Hepatocyte (in vitro differentiated cells): ENCODE results near the gene C19orf53. TPM values are rescaled to one million over a fixed set of nuclear protein-coding genes. Genes with fewer than 3 reads are reported as not detected.

Source experiments
- DNase-seq: peaks from one replicate; pipeline ENCODE4 v3.0.0-alpha.2; 2016; ENCODE audit warnings: low spot score
- H2AFZ ChIP-seq: fragments of 200-600 bp; sonication (generic); 2 replicates; pipeline ENCODE4 v1.6.0; 2016; ENCODE audit warnings: antibody characterized with exemption, mild to moderate bottlenecking
- H3K27ac ChIP-seq: fragments of 200-600 bp; sonication (generic); 2 replicates; pipeline ENCODE4 v1.5.1; 2016; ENCODE audit warnings: mild to moderate bottlenecking
- H3K27me3 ChIP-seq: fragments of 200-600 bp; sonication (generic); 2 replicates; pipeline ENCODE4 v1.6.1; 2016
- H3K36me3 ChIP-seq: fragments of 200-600 bp; sonication (generic); replicated peaks from 2 replicates; pipeline ENCODE4 v1.5.1; 2016; ENCODE audit warnings: low read depth; ENCODE audit not compliant: insufficient read depth
- H3K4me1 ChIP-seq: fragments of 200-600 bp; sonication (generic); 2 replicates; pipeline ENCODE4 v1.5.1; 2016; ENCODE audit warnings: mild to moderate bottlenecking, moderate library complexity; ENCODE audit not compliant: insufficient read depth
- H3K4me2 ChIP-seq: fragments of 200-600 bp; sonication (generic); 2 replicates; pipeline ENCODE4 v1.6.0; 2016
- H3K4me3 ChIP-seq: fragments of 200-600 bp; sonication (generic); 2 replicates; pipeline ENCODE4 v1.5.1; 2016; ENCODE audit warnings: mild to moderate bottlenecking
- H3K79me2 ChIP-seq: fragments of 200-600 bp; sonication (generic); 2 replicates; pipeline ENCODE4 v1.6.0; 2017; ENCODE audit warnings: mild to moderate bottlenecking
- H3K9me2 ChIP-seq: fragments of 200-600 bp; sonication (generic); replicated peaks from 2 replicates; pipeline ENCODE4 v1.6.0; 2017; ENCODE audit warnings: mild to moderate bottlenecking; ENCODE audit not compliant: insufficient read depth
- H3K9me3 ChIP-seq: fragments of 200-600 bp; sonication (generic); 2 replicates; pipeline ENCODE4 v1.5.1; 2016; ENCODE audit warnings: low read depth, mild to moderate bottlenecking
- H4K20me1 ChIP-seq: fragments of 200-600 bp; sonication (generic); 2 replicates; pipeline ENCODE4 v1.6.0; 2016; ENCODE audit warnings: mild to moderate bottlenecking; ENCODE audit not compliant: insufficient read depth, poor library complexity, severe bottlenecking
- EZH2 ChIP-seq: fragments of 200-600 bp; sonication (generic); IDR thresholded peaks from 2 replicates; pipeline ENCODE4 v1.6.1; 2016; ENCODE audit warnings: antibody characterized with exemption, mild to moderate bottlenecking, borderline replicate concordance
- EZH2phosphoT487 ChIP-seq: fragments of 200-600 bp; sonication (generic); IDR thresholded peaks from one replicate; pipeline ENCODE4 v1.6.1; 2018; ENCODE audit warnings: antibody characterized with exemption, mild to moderate bottlenecking, low read depth, moderate library complexity; ENCODE audit not compliant: unreplicated experiment, severe bottlenecking
- WGBS: methylation state at CpG from one replicate; pipeline ENCODE4 v1.1.6; 2016; ENCODE audit warnings: low lambda C conversion rate; ENCODE audit errors: missing lambda C conversion rate; 5-methylcytosine and 5-hydroxymethylcytosine counted together
- polyA plus RNA-seq: library from polyadenylated mRNA; unstranded; fragments of >200 nt; fragmentation: Nextera tagmentation; extraction: Ambion mirVana; gene quantifications from 2 replicates; pipeline ENCODE4 v1.2.1, GENCODE V29; 2016
- total RNA-seq: library from RNA; depleted of rRNA; stranded (reverse); fragments of >200 nt; gene quantifications from 2 replicates; pipeline ENCODE4 v1.2.3, GENCODE V29; 2014
- TF ChIP-seq, protein P1 (sequence below): fragments of 200-600 bp; sonication (generic); IDR thresholded peaks from 2 replicates; pipeline ENCODE4 v1.5.1; 2016; ENCODE audit warnings: antibody characterized with exemption, mild to moderate bottlenecking; ENCODE audit not compliant: poor library complexity

C19orf53 gene
- total and polyA plus RNA-seq, 2 experiments from 2014 or later: 89.2 to 220 TPM

DNA sequence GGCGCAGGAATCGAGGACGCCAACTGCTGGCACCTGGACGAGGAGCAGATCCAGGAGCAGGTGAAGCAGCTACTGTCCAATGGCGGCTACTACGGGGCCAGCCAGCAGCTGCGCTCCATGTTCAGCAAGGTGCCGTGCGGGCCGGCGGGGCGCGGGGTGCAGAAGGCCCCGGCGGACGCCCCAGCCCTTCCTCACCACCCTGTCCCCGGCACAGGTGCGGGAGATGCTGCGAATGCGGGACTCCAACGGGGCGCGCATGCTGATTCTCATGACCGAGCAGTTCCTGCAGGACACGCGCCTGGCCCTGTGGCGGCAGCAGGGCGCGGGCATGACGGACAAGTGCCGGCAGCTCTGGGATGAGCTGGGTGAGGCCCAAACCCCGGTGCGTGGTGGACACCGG is 34.6 kb downstream of the C19orf53 start:
- Histone ChIP-seq H3K4me1 (no peaks in the 10 kb centered on the region), H3K27ac (no peak overlapping the region), H3K4me2 (no peak overlapping the region), H3K9me2 (no peaks in the 10 kb centered on the region), H4K20me1 (no peaks in the 10 kb centered on the region), H3K79me2 (no peaks in the 10 kb centered on the region), H3K4me3 (no peak overlapping the region), H3K9me3 (no peaks in the 10 kb centered on the region), H3K27me3 (no peaks in the 10 kb centered on the region), H3K36me3 (no peaks in the 10 kb centered on the region), H2AFZ (no peak overlapping the region)
- DNase-seq: no peak
- WGBS: 98% methylated on average over 27 of the region's 34 CpGs
- TF ChIP-seq, protein P1, sequence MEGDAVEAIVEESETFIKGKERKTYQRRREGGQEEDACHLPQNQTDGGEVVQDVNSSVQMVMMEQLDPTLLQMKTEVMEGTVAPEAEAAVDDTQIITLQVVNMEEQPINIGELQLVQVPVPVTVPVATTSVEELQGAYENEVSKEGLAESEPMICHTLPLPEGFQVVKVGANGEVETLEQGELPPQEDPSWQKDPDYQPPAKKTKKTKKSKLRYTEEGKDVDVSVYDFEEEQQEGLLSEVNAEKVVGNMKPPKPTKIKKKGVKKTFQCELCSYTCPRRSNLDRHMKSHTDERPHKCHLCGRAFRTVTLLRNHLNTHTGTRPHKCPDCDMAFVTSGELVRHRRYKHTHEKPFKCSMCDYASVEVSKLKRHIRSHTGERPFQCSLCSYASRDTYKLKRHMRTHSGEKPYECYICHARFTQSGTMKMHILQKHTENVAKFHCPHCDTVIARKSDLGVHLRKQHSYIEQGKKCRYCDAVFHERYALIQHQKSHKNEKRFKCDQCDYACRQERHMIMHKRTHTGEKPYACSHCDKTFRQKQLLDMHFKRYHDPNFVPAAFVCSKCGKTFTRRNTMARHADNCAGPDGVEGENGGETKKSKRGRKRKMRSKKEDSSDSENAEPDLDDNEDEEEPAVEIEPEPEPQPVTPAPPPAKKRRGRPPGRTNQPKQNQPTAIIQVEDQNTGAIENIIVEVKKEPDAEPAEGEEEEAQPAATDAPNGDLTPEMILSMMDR: no peak
- TF ChIP-seq EZH2phosphoT487 (no peak), EZH2 (no peak)

GRCh38 chr19:13812544-13812943 is 38.3 kb downstream of the C19orf53 start:
- Histone ChIP-seq H4K20me1 (no peaks in the 10 kb centered on the region), H3K36me3 (no peaks in the 10 kb centered on the region), H3K9me2 (no peaks in the 10 kb centered on the region), H3K27ac (no peak overlapping the region), H3K27me3 (no peaks in the 10 kb centered on the region), H3K79me2 (no peaks in the 10 kb centered on the region), H3K4me3 (no peak overlapping the region), H2AFZ (no peak overlapping the region), H3K4me2 (no peak overlapping the region), H3K4me1 (no peaks in the 10 kb centered on the region), H3K9me3 (no peaks in the 10 kb centered on the region)
- WGBS: 80% methylated on average over 11 of the region's 11 CpGs
- TF ChIP-seq EZH2 (no peak), EZH2phosphoT487 (no peak)
- TF ChIP-seq, protein P1: no peak
- DNase-seq: no peak

GRCh38 chr19:13813147-13813546 is 38.9 kb downstream of the C19orf53 start:
- H3K4me3 ChIP-seq: no peak overlapping the region
- no peaks in the 10 kb centered on the region for H4K20me1 ChIP-seq
- no peaks in the 10 kb centered on the region for H3K27me3 ChIP-seq
- no peak overlapping the region for H3K4me2 ChIP-seq
- no peak overlapping the region for H3K27ac ChIP-seq
- TF ChIP-seq EZH2phosphoT487 (no peak), EZH2 (no peak)
- TF ChIP-seq, protein P1: no peak
- H3K36me3 ChIP-seq: no peaks in the 10 kb centered on the region
- H3K79me2 ChIP-seq: no peaks in the 10 kb centered on the region
- H2AFZ ChIP-seq: no peak overlapping the region
- DNase-seq: no peak
- WGBS: 100% methylated on average over 2 of the region's 2 CpGs
- H3K9me3 ChIP-seq: no peaks in the 10 kb centered on the region
- no peaks in the 10 kb centered on the region for H3K9me2 ChIP-seq
- H3K4me1 ChIP-seq: no peaks in the 10 kb centered on the region

GRCh38 chr19:13814550-13814949 is 40.3 kb downstream of the C19orf53 start:
- 97% methylated on average over 21 of the region's 21 CpGs for WGBS
- H3K4me2 ChIP-seq: no peak overlapping the region

More at GRCh38 chr19:13814550-13814949, 40.3 kb downstream of the C19orf53 start:
- H3K79me2 ChIP-seq: no peaks in the 10 kb centered on the region
- no peak for DNase-seq
- H3K9me2 ChIP-seq: no peaks in the 10 kb centered on the region
- no peaks in the 10 kb centered on the region for H3K4me1 ChIP-seq
- no peaks in the 10 kb centered on the region for H4K20me1 ChIP-seq
- TF ChIP-seq EZH2: no peak
- TF ChIP-seq EZH2phosphoT487: no peak
- TF ChIP-seq, protein P1: no peak
- H3K27ac ChIP-seq: no peak overlapping the region
- H2AFZ ChIP-seq: no peak overlapping the region
- H3K9me3 ChIP-seq: no peaks in the 10 kb centered on the region
- H3K4me3 ChIP-seq: no peak overlapping the region
- no peaks in the 10 kb centered on the region for H3K27me3 ChIP-seq
- no peaks in the 10 kb centered on the region for H3K36me3 ChIP-seq
